ENCODE data around the gene YIPF2.

GRCh38 chr19:10898633-10899032, 29.8 kb downstream of the YIPF2 start:
- TF ChIP-seq CTCF (IDR thresholded peaks at IDR 0.05) (no peak), POLR2A (IDR thresholded peaks at IDR 0.05) (no peak), POLR2AphosphoS5 (IDR thresholded peaks at IDR 0.05; ENCODE audit: insufficient read depth in 1 of 2, low read depth in 1 of 2) (no peak)
